ENCODE measurements around the gene FILIP1. TPM values are rescaled to one million over a fixed set of nuclear protein-coding genes. Genes with fewer than 3 reads are reported as not detected.

The FILIP1 gene
- total RNA-seq, 1 donor = under 0.01 TPM

GRCh38 chr6:75391276-75391675 is 102.3 kb downstream of the FILIP1 start:
- no peak overlapping the region for H3K4me3 ChIP-seq (ENCODE audit: insufficient read depth, low read length)
- no peaks in the 10 kb centered on the region for H3K4me1 ChIP-seq (ENCODE audit: insufficient read depth, low read length)
- no peak overlapping the region for H2AFZ ChIP-seq (ENCODE audit: low read length)
- no peak overlapping the region for H3K4me2 ChIP-seq (ENCODE audit: insufficient read depth, low read length)
- no peaks in the 10 kb centered on the region for H3K9me3 ChIP-seq (ENCODE audit: low read depth, low read length)
- no peak for DNase-seq (ENCODE audit: insufficient read length, low spot score, missing footprints)
- H3K27ac ChIP-seq (ENCODE audit: low read depth, low read length) = no peak overlapping the region
- no peaks in the 10 kb centered on the region for H3K79me2 ChIP-seq (ENCODE audit: insufficient read depth, low read length)
- TF ChIP-seq, protein P1, sequence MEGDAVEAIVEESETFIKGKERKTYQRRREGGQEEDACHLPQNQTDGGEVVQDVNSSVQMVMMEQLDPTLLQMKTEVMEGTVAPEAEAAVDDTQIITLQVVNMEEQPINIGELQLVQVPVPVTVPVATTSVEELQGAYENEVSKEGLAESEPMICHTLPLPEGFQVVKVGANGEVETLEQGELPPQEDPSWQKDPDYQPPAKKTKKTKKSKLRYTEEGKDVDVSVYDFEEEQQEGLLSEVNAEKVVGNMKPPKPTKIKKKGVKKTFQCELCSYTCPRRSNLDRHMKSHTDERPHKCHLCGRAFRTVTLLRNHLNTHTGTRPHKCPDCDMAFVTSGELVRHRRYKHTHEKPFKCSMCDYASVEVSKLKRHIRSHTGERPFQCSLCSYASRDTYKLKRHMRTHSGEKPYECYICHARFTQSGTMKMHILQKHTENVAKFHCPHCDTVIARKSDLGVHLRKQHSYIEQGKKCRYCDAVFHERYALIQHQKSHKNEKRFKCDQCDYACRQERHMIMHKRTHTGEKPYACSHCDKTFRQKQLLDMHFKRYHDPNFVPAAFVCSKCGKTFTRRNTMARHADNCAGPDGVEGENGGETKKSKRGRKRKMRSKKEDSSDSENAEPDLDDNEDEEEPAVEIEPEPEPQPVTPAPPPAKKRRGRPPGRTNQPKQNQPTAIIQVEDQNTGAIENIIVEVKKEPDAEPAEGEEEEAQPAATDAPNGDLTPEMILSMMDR (IDR thresholded peaks at IDR 0.05; ENCODE audit: extremely low read depth, low read depth, low read length) = no peak
- H3K36me3 ChIP-seq (ENCODE audit: insufficient read depth, low read length) = no peaks in the 10 kb centered on the region
- peaks cover 7% of the 10 kb centered on the region for H3K27me3 ChIP-seq (ENCODE audit: insufficient read depth, low read length)
- no peaks in the 10 kb centered on the region for H4K20me1 ChIP-seq (ENCODE audit: insufficient read depth, low read length)

DNA sequence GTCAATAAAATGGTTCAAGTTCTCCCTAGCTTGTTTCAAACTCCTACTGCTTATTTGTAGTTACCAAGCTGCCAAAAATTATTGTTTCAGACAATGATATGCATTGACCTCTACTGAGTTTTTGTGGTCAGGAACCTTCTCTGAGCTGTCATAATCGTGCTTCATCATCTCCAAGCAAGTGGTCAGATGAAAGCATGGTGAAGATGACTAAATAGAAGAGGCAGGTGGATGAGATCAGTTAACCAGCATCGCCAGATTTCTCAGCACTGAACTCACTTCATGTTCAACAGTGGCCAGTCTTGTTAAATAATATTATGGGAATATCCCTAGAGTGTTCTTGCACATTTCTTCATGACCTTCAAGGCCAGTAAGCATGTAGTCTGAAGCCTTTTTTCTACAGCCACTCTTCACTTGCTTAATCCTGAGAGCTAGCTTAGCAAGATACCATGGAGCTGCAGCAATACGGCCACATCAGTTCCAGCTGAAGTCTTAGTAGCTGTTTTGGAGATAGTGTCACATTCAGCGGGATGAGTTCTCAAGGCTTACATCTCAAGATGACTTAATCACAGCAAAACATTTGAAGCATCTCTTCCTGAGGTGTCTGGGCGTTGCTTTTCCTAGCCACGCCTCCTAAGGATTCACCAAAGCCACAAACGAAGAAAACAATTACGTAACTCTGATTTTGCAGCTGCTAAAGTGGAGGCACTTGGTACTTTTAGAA is 107.4 kb downstream of the FILIP1 start:
- Histone ChIP-seq H3K9me3 (ENCODE audit: low read depth, low read length) (no peaks in the 10 kb centered on the region), H3K27ac (ENCODE audit: low read depth, low read length) (no peak overlapping the region), H3K27me3 (ENCODE audit: insufficient read depth, low read length) (peaks cover 28% of the 10 kb centered on the region), H3K79me2 (ENCODE audit: insufficient read depth, low read length) (no peaks in the 10 kb centered on the region), H3K4me3 (ENCODE audit: insufficient read depth, low read length) (no peak overlapping the region), H3K4me2 (ENCODE audit: insufficient read depth, low read length) (no peak overlapping the region), H3K36me3 (ENCODE audit: insufficient read depth, low read length) (no peaks in the 10 kb centered on the region), H4K20me1 (ENCODE audit: insufficient read depth, low read length) (no peaks in the 10 kb centered on the region), H2AFZ (ENCODE audit: low read length) (no peak overlapping the region), H3K4me1 (ENCODE audit: insufficient read depth, low read length) (no peaks in the 10 kb centered on the region)
- no peak for DNase-seq (ENCODE audit: insufficient read length, low spot score, missing footprints)
- TF ChIP-seq, protein P1 (IDR thresholded peaks at IDR 0.05; ENCODE audit: extremely low read depth, low read depth, low read length) = no peak

DNA sequence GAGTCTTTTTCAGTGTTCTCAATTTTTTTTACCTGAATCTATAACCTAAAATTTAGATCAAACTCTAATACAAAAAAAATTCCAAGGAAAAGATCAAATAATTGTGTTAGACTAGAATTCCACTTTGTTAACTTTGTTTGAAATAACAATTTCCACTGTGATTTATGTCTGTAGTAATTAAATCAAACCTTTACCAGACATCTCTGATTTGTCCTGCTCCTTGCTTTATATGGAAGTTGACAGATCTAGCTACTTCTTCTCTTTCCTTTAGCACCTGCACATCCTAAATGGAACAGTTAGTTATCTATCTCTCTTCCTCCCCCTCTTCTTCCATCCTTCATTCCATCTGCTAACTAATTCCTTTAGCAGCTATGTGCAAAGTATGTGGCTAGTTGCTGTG is 109.5 kb downstream of the FILIP1 start:
- Histone ChIP-seq H3K4me2 (ENCODE audit: insufficient read depth, low read length) (no peak overlapping the region), H3K36me3 (ENCODE audit: insufficient read depth, low read length) (no peaks in the 10 kb centered on the region), H3K9me3 (ENCODE audit: low read depth, low read length) (no peaks in the 10 kb centered on the region), H3K4me1 (ENCODE audit: insufficient read depth, low read length) (no peaks in the 10 kb centered on the region), H3K27ac (ENCODE audit: low read depth, low read length) (no peak overlapping the region), H2AFZ (ENCODE audit: low read length) (no peak overlapping the region), H3K27me3 (ENCODE audit: insufficient read depth, low read length) (peaks cover 26% of the 10 kb centered on the region), H3K4me3 (ENCODE audit: insufficient read depth, low read length) (no peak overlapping the region), H4K20me1 (ENCODE audit: insufficient read depth, low read length) (no peaks in the 10 kb centered on the region), H3K79me2 (ENCODE audit: insufficient read depth, low read length) (no peaks in the 10 kb centered on the region)
- TF ChIP-seq, protein P1 (IDR thresholded peaks at IDR 0.05; ENCODE audit: extremely low read depth, low read depth, low read length) = no peak
- DNase-seq (ENCODE audit: insufficient read length, low spot score, missing footprints) = no peak

DNA sequence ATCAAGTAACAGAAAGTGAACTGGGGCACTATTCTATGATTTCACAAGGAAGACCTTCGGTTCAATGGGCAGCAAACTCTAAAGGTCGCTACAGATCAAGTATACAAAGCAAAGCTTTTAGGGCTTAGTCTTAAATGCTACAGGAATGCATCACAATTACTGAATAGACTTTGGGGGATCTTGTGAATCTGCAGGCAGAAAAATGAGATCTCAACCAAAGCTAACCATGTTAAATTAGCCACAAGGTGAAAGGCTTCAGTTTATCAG is 111.0 kb downstream of the FILIP1 start:
- H3K27me3 ChIP-seq (ENCODE audit: insufficient read depth, low read length) = peaks cover 26% of the 10 kb centered on the region
- no peaks in the 10 kb centered on the region for H3K9me3 ChIP-seq (ENCODE audit: low read depth, low read length)
- no peaks in the 10 kb centered on the region for H3K79me2 ChIP-seq (ENCODE audit: insufficient read depth, low read length)
- no peak overlapping the region for H3K4me3 ChIP-seq (ENCODE audit: insufficient read depth, low read length)
- no peak overlapping the region for H3K4me2 ChIP-seq (ENCODE audit: insufficient read depth, low read length)
- DNase-seq (ENCODE audit: insufficient read length, low spot score, missing footprints) = no peak
- TF ChIP-seq, protein P1 (IDR thresholded peaks at IDR 0.05; ENCODE audit: extremely low read depth, low read depth, low read length) = no peak
- no peaks in the 10 kb centered on the region for H3K36me3 ChIP-seq (ENCODE audit: insufficient read depth, low read length)
- no peak overlapping the region for H2AFZ ChIP-seq (ENCODE audit: low read length)
- H4K20me1 ChIP-seq (ENCODE audit: insufficient read depth, low read length) = no peaks in the 10 kb centered on the region
- H3K27ac ChIP-seq (ENCODE audit: low read depth, low read length) = no peak overlapping the region
- H3K4me1 ChIP-seq (ENCODE audit: insufficient read depth, low read length) = no peaks in the 10 kb centered on the region
